K562 (cell line): Measurements from ENCODE around the gene RABIF. TPM values are rescaled to one million over a fixed set of nuclear protein-coding genes. Genes with fewer than 3 reads are reported as not detected.
A peak's percentile ranks its signal among the peaks of the same experiment; 100 is the strongest.

ENCODE experiments used
- ATAC-seq: fragments of 200-7000 bp; cut with Tn5 transposase; 3 replicates; pipeline ENCODE4 v1.9.1; 2020; ENCODE audit warnings: moderate library complexity
- BruUV-seq: library from RNA; stranded (reverse); fragments of 400-500 nt; replicated peaks from 2 replicates; lab custom pipeline; 2021; lab: Mats Ljungman, UMichigan
- CTCF ChIA-PET: fragments of 300-600 bp; formaldehyde crosslinking; extraction: SDS; loops from one replicate; lab custom pipeline; 2021; ENCODE audit warnings: low intra/inter-chr PET ratio; lab: Yijun Ruan, JAX
- POLR2A ChIA-PET: fragments of 300-600, 350-650 bp; sonication (Branson Sonifier 250); formaldehyde crosslinking; extraction: SDS; loops from one replicate; lab custom pipeline; 2021; ENCODE audit warnings: antibody characterized with exemption, inconsistent platforms; lab: Yijun Ruan, JAX
- DNase-seq, 4 experiments: peaks; one replicate each; pipeline versions ENCODE4 v3.0.0 to v3.0.0-alpha.2; 2011 to 2018; ENCODE audit warnings: low spot score in 3 of 4, mixed read lengths in 3 of 4; ENCODE audit errors: extremely low read depth in 1 of 4
- FAIRE-seq: peaks from 2 replicates; lab custom pipeline; 2011; peaks lifted over from hg19 to GRCh38; lab: Jason Lieb, UNC
- H2AFZ ChIP-seq: 2 replicates; pipeline ENCODE4 v1.6.0; 2011; ENCODE audit warnings: low read depth, low read length, control low read depth, inconsistent platforms
- H3K27ac ChIP-seq: fragments of 200-600 bp; 3 replicates; pipeline ENCODE4 v1.8.0; 2011; ENCODE audit warnings: low read depth, mild to moderate bottlenecking, control low read depth, inconsistent platforms, low read length, moderate library complexity, mixed read lengths; ENCODE audit errors: extremely low read depth
- H3K27me3 ChIP-seq, 2 experiments: fragments of 300-600 bp in 1 of 2; 2 replicates in 1 of 2; 3 replicates in 1 of 2; pipeline versions ENCODE4 v1.6.0 to v1.8.0; 2011; ENCODE audit warnings: inconsistent platforms in 2 of 2, low read length in 2 of 2, mild to moderate bottlenecking in 1 of 2, mixed read lengths in 1 of 2, moderate library complexity in 1 of 2; ENCODE audit not compliant: control insufficient read depth in 2 of 2, insufficient read depth in 2 of 2
- H3K36me3 ChIP-seq: fragments of 300-600 bp; 3 replicates; pipeline ENCODE4 v1.8.0; 2011; ENCODE audit warnings: mild to moderate bottlenecking, low read length, inconsistent platforms; ENCODE audit not compliant: control insufficient read depth, insufficient read depth
- H3K4me1 ChIP-seq, 2 experiments: fragments of 200-600 bp in 1 of 2; replicated peaks in 1 of 2; 2 replicates in 1 of 2; 3 replicates in 1 of 2; pipeline versions ENCODE4 v1.5.1 to v1.8.0; 2011; ENCODE audit warnings: inconsistent platforms in 2 of 2, low read length in 2 of 2, mild to moderate bottlenecking in 1 of 2, mixed read lengths in 1 of 2, moderate library complexity in 1 of 2; ENCODE audit not compliant: control insufficient read depth in 2 of 2, insufficient read depth in 2 of 2
- H3K4me2 ChIP-seq: 2 replicates; pipeline ENCODE4 v1.6.1; 2011; ENCODE audit warnings: low read length, control low read depth, inconsistent platforms, mixed read lengths; ENCODE audit not compliant: insufficient read depth
- H3K4me3 ChIP-seq: fragments of 200-600 bp; sonication (generic), shearing (Covaris generic); 2 replicates; pipeline ENCODE4 v1.5.1; 2016; ENCODE audit warnings: control low read depth, inconsistent platforms
- H3K79me2 ChIP-seq: fragments of 200-600 bp; 3 replicates; pipeline ENCODE4 v1.8.0; 2011; ENCODE audit warnings: low read length, inconsistent platforms; ENCODE audit not compliant: control insufficient read depth, insufficient read depth
- H3K9ac ChIP-seq, 2 experiments: 2 replicates each; pipeline versions ENCODE4 v1.6.0 to v1.6.1; 2011; ENCODE audit warnings: low read depth in 2 of 2, low read length in 2 of 2, control low read depth in 1 of 2, inconsistent platforms in 1 of 2, mild to moderate bottlenecking in 1 of 2, mixed read lengths in 1 of 2; ENCODE audit not compliant: insufficient read depth in 1 of 2
- H3K9me1 ChIP-seq: one replicate; pipeline ENCODE4 v1.6.0; 2011; ENCODE audit warnings: inconsistent platforms, mild to moderate bottlenecking, low read length, moderate library complexity; ENCODE audit not compliant: control insufficient read depth, insufficient read depth
- H3K9me3 ChIP-seq: replicated peaks from 2 replicates; pipeline ENCODE4 v1.5.1; 2011; ENCODE audit warnings: low read depth, low read length, inconsistent platforms; ENCODE audit not compliant: control insufficient read depth, insufficient read depth
- H4K20me1 ChIP-seq: replicated peaks from 2 replicates; pipeline ENCODE4 v1.6.1; 2011; ENCODE audit warnings: low read length, inconsistent platforms, mixed read lengths; ENCODE audit not compliant: control insufficient read depth, insufficient read depth
- ZKSCAN3 ChIP-seq: fragments of 250-450 bp; sonication (Bioruptor Pico); IDR thresholded peaks from 2 replicates; pipeline ENCODE4 v1.4.0; 2020
- ZNF121 ChIP-seq: sonication (generic); formaldehyde crosslinking; conservative IDR thresholded peaks from 2 replicates; pipeline ENCODE4 v1.8.0; 2022; ENCODE audit warnings: missing genetic modification reagents
- ZNF561 ChIP-seq: fragments of 450-650 bp; formaldehyde crosslinking; conservative IDR thresholded peaks from 2 replicates; pipeline ENCODE4 v1.4.0; 2020; ENCODE audit warnings: mild to moderate bottlenecking, moderate library complexity
- WGBS: fragments of 100-300 bp; shearing (Covaris generic); methylation state at CpG from one replicate; pipeline ENCODE4 v1.1.6; 2016; ENCODE audit warnings: low coverage, mixed read lengths; ENCODE audit not compliant: insufficient coverage; ENCODE audit errors: missing lambda C conversion rate; 5-methylcytosine and 5-hydroxymethylcytosine counted together
- in situ Hi-C: fragments of 300-500 bp; cut with MboI; formaldehyde crosslinking; loops from 4 replicates; pipeline ENCODE4 v1.15.0; 2018; ENCODE audit warnings: inconsistent platforms, mixed read lengths
- intact Hi-C: fragments of 100-400 bp; cut with micrococcal nuclease; formaldehyde crosslinking; loops from 2 replicates; pipeline ENCODE4 v1.14.2; 2022
- polyA plus RNA-seq, 8 experiments: library from polyadenylated mRNA; depleted of rRNA in 4 of 8; stranded (reverse) in 5 of 8; unstranded in 3 of 8; fragments of >200 nt; fragmentation: Nextera tagmentation in 2 of 8; fragmentation: Illumina TruSeq in 1 of 8; extraction: Ambion mirVana in 2 of 8; extraction: Trizol in 1 of 8; gene quantifications; 2 replicates each; pipeline versions ENCODE4 v1.2.1 to v1.2.3, GENCODE V29; 2011 to 2014; ENCODE audit warnings: inconsistent platforms in 1 of 8, missing spikeins in 1 of 8
- total RNA-seq, 7 experiments: library from RNA; depleted of rRNA in 6 of 7; stranded (reverse); fragments of >200 nt in 6 of 7; fragmentation: Illumina TruSeq in 2 of 7; extraction: Trizol in 2 of 7; gene quantifications; 2 replicates each; pipeline versions ENCODE4 v1.2.1 to v1.2.3, GENCODE V29; 2011 to 2021; ENCODE audit warnings: low replicate concordance in 1 of 7

Gene RABIF
- total and polyA plus RNA-seq, 9 of the 15 experiments (the other 6 are each of a cell fraction or from before 2014, with no cell fraction given) = 7.4 to 20.1 (median 11.0) TPM

- no peaks in the 10 kb centered on the region for H3K9me1 ChIP-seq
- FAIRE-seq (peak; percentile 11), DNase-seq (no peak), ATAC-seq (no peak)
- H3K27ac ChIP-seq = no peak overlapping the region
- no peaks in the 10 kb centered on the region for H3K27me3 ChIP-seq
- H3K4me2 ChIP-seq = no peak overlapping the region
- no peak overlapping the region for H3K9ac ChIP-seq
- no peaks in the 10 kb centered on the region; a peak in 1 of 5 replicates for H3K4me1 ChIP-seq
- no peaks in the 10 kb centered on the region for H4K20me1 ChIP-seq
- H3K36me3 ChIP-seq = peaks cover 24% of the 10 kb centered on the region
- in situ Hi-C loops = no loop called here
- POLR2A ChIA-PET = interaction anchor here (0.7 to 2.4 kb wide), 3 partner anchors 9 to 18 kb away, joined by 3 to 11 read pairs (median 4); partner anchors contain the start of gene RABIF
- no peak overlapping the region for H2AFZ ChIP-seq
- peaks cover 5% of the 10 kb centered on the region; the same call in 1 of the 3 replicates for H3K79me2 ChIP-seq
- no peak overlapping the region for H3K4me3 ChIP-seq
- no peaks in the 10 kb centered on the region for H3K9me3 ChIP-seq
- CTCF ChIA-PET = interaction anchor here (0.6 kb wide), 1 partner anchor 991 kb away, joined by 3 read pairs; no protein-coding TSS in a partner anchor
- intact Hi-C loops = no loop called here
- BruUV-seq = no TSS peak
- TF ChIP-seq ZKSCAN3 = no peak
These were observed 8.9 kb downstream of the RABIF start for GRCh38 chr1:202880062-202880461.

- no peak for ATAC-seq
- POLR2A ChIA-PET = interaction anchor here (0.9 kb wide), 1 partner anchor 65 kb away, joined by 3 read pairs; no protein-coding TSS in a partner anchor
- peak; percentile 82 for TF ChIP-seq ZNF121 (CRISPR knock-in tag)
- TF ChIP-seq ZNF561 (CRISPR knock-in tag) = no peak
These were observed 9.8 kb downstream of the RABIF start for GRCh38 chr1:202879128-202879527.

More at GRCh38 chr1:202879128-202879527, 9.8 kb downstream of the RABIF start:
- in situ Hi-C loops (no loop called here), intact Hi-C loops (no loop called here)
- H3K27me3 ChIP-seq = peaks cover 0 to 2% of the 10 kb centered on the region in 2 experiments; a peak in 2 of 5 replicates
- no peak overlapping the region for H3K4me2 ChIP-seq
- WGBS = 72% methylated on average over 1 of the region's 1 CpG
- H3K27ac ChIP-seq = no peak overlapping the region
- CTCF ChIA-PET = no interaction called here
- H3K9me1 ChIP-seq = no peaks in the 10 kb centered on the region
- no peaks in the 10 kb centered on the region for H3K9me3 ChIP-seq
- H3K4me3 ChIP-seq = no peak overlapping the region
- H2AFZ ChIP-seq = no peak overlapping the region
- peaks cover 20% of the 10 kb centered on the region for H3K36me3 ChIP-seq
- BruUV-seq = no TSS peak
- FAIRE-seq (no peak), DNase-seq (no peak)
- no peaks in the 10 kb centered on the region for H3K79me2 ChIP-seq
- no peaks in the 10 kb centered on the region for H4K20me1 ChIP-seq
- no peak overlapping the region for H3K9ac ChIP-seq
- H3K4me1 ChIP-seq = no peaks in the 10 kb centered on the region
